Gastrocnemius medialis (tissue), 4 donors: ENCODE measurements around the gene EIF3L. TPM values are rescaled to one million over a fixed set of nuclear protein-coding genes. Genes with fewer than 3 reads are reported as not detected.
A peak's percentile ranks its signal among the peaks of the same experiment; 100 is the strongest.

Experiments
- ATAC-seq, 2 donors: fragments of 150-250 bp; one replicate each; pipeline ENCODE4 v1.9.1; 2016
- DNase-seq, 2 donors: peaks; one replicate each; pipeline ENCODE4 v3.0.0-alpha.2; 2019
- H3K27ac ChIP-seq, 4 donors: fragments of 200-600 bp; sonication (generic); 1 replicate in 1 of 4; 2 replicates in 3 of 4; pipeline ENCODE4 v1.5.1; 2016 to 2018; ENCODE audit warnings: mild to moderate bottlenecking in 2 of 4, moderate library complexity in 1 of 4
- H3K27me3 ChIP-seq, 3 donors: fragments of 200-600 bp; sonication (generic) in 2 of 3; 1 replicate in 1 of 3; 2 replicates in 2 of 3; pipeline versions ENCODE4 v1.5.1 to v1.6.0; 2016 to 2019; ENCODE audit warnings: mild to moderate bottlenecking in 1 of 3, moderate library complexity in 1 of 3
- H3K36me3 ChIP-seq, 2 donors: fragments of 200-600 bp; sonication (generic) in 1 of 2; one replicate each; pipeline ENCODE4 v1.5.1; 2017 to 2018
- H3K4me1 ChIP-seq, 2 donors: fragments of 200-600 bp; sonication (generic) in 1 of 2; one replicate each; pipeline ENCODE4 v1.5.1; 2016 to 2017; ENCODE audit warnings: mild to moderate bottlenecking in 2 of 2
- H3K4me3 ChIP-seq, 4 donors: fragments of 200-600 bp; sonication (generic) in 3 of 4; 1 replicate in 1 of 4; 2 replicates in 3 of 4; pipeline ENCODE4 v1.5.1; 2016 to 2019; ENCODE audit warnings: mild to moderate bottlenecking in 2 of 4
- H3K9me3 ChIP-seq, 3 donors: fragments of 200-600 bp; sonication (generic) in 2 of 3; 1 replicate in 1 of 3; 2 replicates in 2 of 3; pipeline ENCODE4 v1.5.1; 2016 to 2019
- CTCF ChIP-seq, 5 experiments: fragments of 450-650 bp in 3 of 5; fragments of 200-600 bp in 2 of 5; sonication (generic) in 2 of 5; IDR thresholded peaks in 4 of 5; conservative IDR thresholded peaks in 1 of 5; 1 replicate in 4 of 5; 2 replicates in 1 of 5; pipeline ENCODE4 v1.5.1; 2016 to 2019; ENCODE audit warnings: antibody characterized with exemption in 5 of 5, mild to moderate bottlenecking in 3 of 5, moderate library complexity in 3 of 5
- POLR2A ChIP-seq, 2 donors: fragments of 450-650 bp; IDR thresholded peaks; one replicate each; pipeline ENCODE4 v1.6.1; 2017; ENCODE audit warnings: antibody characterized with exemption in 2 of 2, mild to moderate bottlenecking in 2 of 2, moderate library complexity in 2 of 2
- in situ Hi-C, 4 donors: fragments of 200-750 bp; cut with MboI; loops; one replicate each; pipeline versions ENCODE4 v1.15.0 to v1.8.0; 2017; ENCODE audit warnings: low sequenced_read_pairs in 4 of 4
- intact Hi-C: fragments of 100-400 bp; cut with DNase I; formaldehyde crosslinking; loops from one replicate; pipeline ENCODE4 v1.15.1; 2023; ENCODE audit warnings: low total_unique reads
- total RNA-seq, 4 donors: library from RNA; depleted of rRNA; stranded (reverse); fragments of >200 nt; gene quantifications; one replicate each; pipeline versions ENCODE4 v1.1.0 to v1.2.3, GENCODE V29; 2016

The EIF3L gene
- total RNA-seq, 4 donors from 2014 or later, result 291 to 406 (median 343) TPM

DNA sequence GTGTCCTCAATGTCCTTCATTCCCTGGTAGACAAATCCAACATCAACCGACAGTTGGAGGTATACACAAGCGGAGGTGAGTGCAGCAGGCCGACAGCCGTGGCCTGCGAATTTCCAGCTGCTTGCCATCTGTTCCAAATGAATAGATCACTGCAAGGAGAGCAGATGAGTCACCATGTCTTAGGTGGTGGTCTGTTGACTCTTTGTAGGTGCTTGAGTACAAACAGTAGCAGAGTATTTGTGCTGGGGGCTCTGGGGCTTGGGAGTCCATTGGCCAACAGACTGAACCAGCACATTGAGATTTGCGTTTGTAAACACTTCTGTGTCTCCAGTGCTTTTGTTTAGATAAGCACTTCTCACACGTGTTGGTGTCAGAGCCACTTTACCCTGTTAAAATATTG, 21.1 kb downstream of the EIF3L start:
- no peak for ATAC-seq

GRCh38 chr22:37880668-37881440, 31.6 kb downstream of the EIF3L start:
- Histone ChIP-seq H3K27ac (no peak overlapping the region), H3K36me3 (peaks cover 0 to 78% of the 10 kb centered on the region in 2 donors)
- intact Hi-C loops, result no loop called here

More for the DNA sequence above, 21.1 kb downstream of the EIF3L start:
- H3K36me3 ChIP-seq, result peaks cover 5 to 78% of the 10 kb centered on the region in 2 donors
- no peaks in the 10 kb centered on the region for H3K9me3 ChIP-seq
- DNase-seq, result no peak
- H3K27me3 ChIP-seq, result no peaks in the 10 kb centered on the region
- TF ChIP-seq CTCF (IDR thresholded peaks at IDR 0.05 in 4 of 5, conservative IDR thresholded peaks at IDR 0.05 in 1 of 5), result no peak
- TF ChIP-seq POLR2A (IDR thresholded peaks at IDR 0.05), result no peak
- in situ Hi-C loops, result no loop called here
- no peak overlapping the region for H3K4me3 ChIP-seq
- intact Hi-C loops, result no loop called here
- no peak overlapping the region for H3K27ac ChIP-seq
- no peaks in the 10 kb centered on the region for H3K4me1 ChIP-seq

GRCh38 chr22:37884420-37884819, 35.2 kb downstream of the EIF3L start:
- Histone ChIP-seq H3K4me3 (no peak overlapping the region), H3K9me3 (no peaks in the 10 kb centered on the region), H3K27ac (no peak overlapping the region), H3K4me1 (no peaks in the 10 kb centered on the region), H3K36me3 (peaks cover 0 to 78% of the 10 kb centered on the region in 2 donors), H3K27me3 (no peaks in the 10 kb centered on the region)
- in situ Hi-C loops, result no loop called here
- intact Hi-C loops, result no loop called here
- no peak for DNase-seq
- TF ChIP-seq POLR2A (IDR thresholded peaks at IDR 0.05) (no peak), CTCF (IDR thresholded peaks at IDR 0.05 in 4 of 5, conservative IDR thresholded peaks at IDR 0.05 in 1 of 5) (no peak)
- no peak for ATAC-seq

More at GRCh38 chr22:37880668-37881440, 31.6 kb downstream of the EIF3L start:
- in situ Hi-C loops, result no loop called here
- no peaks in the 10 kb centered on the region for H3K9me3 ChIP-seq
- H3K27me3 ChIP-seq, result no peaks in the 10 kb centered on the region
- DNase-seq, result no peak
- no peak overlapping the region for H3K4me3 ChIP-seq
- TF ChIP-seq CTCF (IDR thresholded peaks at IDR 0.05 in 4 of 5, conservative IDR thresholded peaks at IDR 0.05 in 1 of 5) (no peak), POLR2A (IDR thresholded peaks at IDR 0.05) (no peak)
- ATAC-seq, result no peak
- no peaks in the 10 kb centered on the region for H3K4me1 ChIP-seq

GRCh38 chr22:37887584-37888378, 38.6 kb downstream of the EIF3L start:
- in situ Hi-C loops, result no loop called here
- intact Hi-C loops, result loop anchor here (5.0 kb wide), 1 partner anchor 45 kb away; no protein-coding TSS in a partner anchor
- ATAC-seq, result peak; percentile 51 to 57

More at GRCh38 chr22:37887584-37888378, 38.6 kb downstream of the EIF3L start:
- Histone ChIP-seq H3K4me3 (no peak overlapping the region), H3K9me3 (no peaks in the 10 kb centered on the region), H3K27me3 (no peaks in the 10 kb centered on the region), H3K27ac (no peak overlapping the region), H3K4me1 (peaks cover 0 to 2% of the 10 kb centered on the region in 2 donors), H3K36me3 (peaks cover 0 to 65% of the 10 kb centered on the region in 2 donors)
- TF ChIP-seq CTCF (IDR thresholded peaks at IDR 0.05 in 4 of 5, conservative IDR thresholded peaks at IDR 0.05 in 1 of 5), result peak in 4 of 5 experiments; percentile 8 to 49 (median 38)
- TF ChIP-seq POLR2A (IDR thresholded peaks at IDR 0.05), result no peak
- peak in 1 of 2 donors; percentile 29 for DNase-seq
